ENCODE data around the gene PLXNA2. TPM values are rescaled to one million over a fixed set of nuclear protein-coding genes. Genes with fewer than 3 reads are reported as not detected.

PLXNA2 gene
- total and polyA plus RNA-seq, 2 of the 13 experiments (the other 11 are each of a cell fraction or from before 2014, with no cell fraction given), result 1.1 to 2.1 TPM

GRCh38 chr1:208107425-208108212 lies 136.6 kb downstream of the PLXNA2 start:
- Histone ChIP-seq H4K20me1 (ENCODE audit: insufficient read depth, low read length) (no peaks in the 10 kb centered on the region), H3K79me2 (ENCODE audit: insufficient read depth, low read length) (no peaks in the 10 kb centered on the region), H3K4me2 (ENCODE audit: low read depth, low read length) (no peak overlapping the region), H3K27me3 (ENCODE audit: control insufficient read depth in 1 of 2, insufficient read depth in 2 of 2, low read length in 2 of 2) (no peaks in the 10 kb centered on the region), H3K36me3 (replicated peaks in 1 of 2; ENCODE audit: control insufficient read depth in 1 of 2, insufficient read depth in 2 of 2, low read length in 2 of 2) (no peaks in the 10 kb centered on the region), H2AFZ (ENCODE audit: low read length) (no peak overlapping the region), H3K9ac (ENCODE audit: insufficient read depth, low read depth, low read length) (no peak overlapping the region), H3K4me3 (replicated peaks in 1 of 3; ENCODE audit: insufficient read depth in 1 of 3, low read depth in 2 of 3, low read length in 3 of 3) (no peak overlapping the region), H3K4me1 (ENCODE audit: insufficient read depth, low read length) (peaks cover 39% of the 10 kb centered on the region), H3K27ac (ENCODE audit: extremely low read length, insufficient read depth, low read length) (no peak overlapping the region), H3K9me3 (ENCODE audit: low read length) (no peaks in the 10 kb centered on the region)
- no TSS peak for BruUV-seq (replicated peaks)
- no peak for DNase-seq (ENCODE audit: low spot score)
- intact Hi-C loops (cut with micrococcal nuclease; ENCODE audit: unreplicated experiment), result no loop called here
- FAIRE-seq, result no peak
- no peak for ATAC-seq
- CTCF ChIA-PET (ENCODE audit: low intra/inter-chr PET ratio, low total read pairs), result no interaction called here
- TF ChIP-seq PRDM4 (CRISPR knock-in tag; IDR thresholded peaks at IDR 0.05; ENCODE audit: borderline replicate concordance), result no peak
- no peak for TF ChIP-seq ZFP82 (CRISPR knock-in tag; IDR thresholded peaks at IDR 0.05; ENCODE audit: borderline replicate concordance)
- in situ Hi-C loops (cut with HindIII; ENCODE audit: extremely low pct_ligation_motif_present, low pct_unique_long_range_greater_than_20kb), result no loop called here
- WGBS (ENCODE audit: low lambda C conversion rate), result 86% methylated on average over 8 of the region's 13 CpGs
- POLR2A ChIA-PET, result no interaction called here

DNA sequence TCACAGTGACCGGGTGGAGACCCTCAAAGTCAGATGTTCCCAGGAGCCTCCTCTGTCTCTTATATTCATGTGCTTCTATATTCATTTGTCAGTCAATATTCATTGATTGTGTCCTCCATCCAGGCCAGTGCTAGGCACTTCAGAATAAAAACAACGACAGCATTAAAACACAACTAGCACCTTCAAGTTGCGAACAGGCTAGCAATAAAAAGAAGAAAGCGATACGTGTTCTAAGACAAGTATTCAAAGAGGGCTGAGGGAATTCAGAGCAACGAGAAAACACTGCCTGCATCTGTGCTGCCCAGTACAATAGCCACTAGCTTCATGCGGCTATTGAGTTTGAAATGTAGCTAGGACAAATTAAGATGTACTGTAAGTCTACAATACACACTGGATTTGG lies 138.0 kb downstream of the PLXNA2 start:
- intact Hi-C loops (cut with micrococcal nuclease; ENCODE audit: unreplicated experiment), result no loop called here
- FAIRE-seq (no peak), DNase-seq (ENCODE audit: low spot score) (no peak), ATAC-seq (no peak)
- no peak overlapping the region for H3K9ac ChIP-seq (ENCODE audit: insufficient read depth, low read depth, low read length)
- H3K79me2 ChIP-seq (ENCODE audit: insufficient read depth, low read length), result no peaks in the 10 kb centered on the region
- H3K27me3 ChIP-seq (ENCODE audit: control insufficient read depth in 1 of 2, insufficient read depth in 2 of 2, low read length in 2 of 2), result no peaks in the 10 kb centered on the region
- CTCF ChIA-PET (ENCODE audit: low intra/inter-chr PET ratio, low total read pairs), result no interaction called here
- 87% methylated on average over 7 of the region's 7 CpGs for WGBS (ENCODE audit: low lambda C conversion rate)
- H3K36me3 ChIP-seq (replicated peaks in 1 of 2; ENCODE audit: control insufficient read depth in 1 of 2, insufficient read depth in 2 of 2, low read length in 2 of 2), result no peaks in the 10 kb centered on the region
- H4K20me1 ChIP-seq (ENCODE audit: insufficient read depth, low read length), result no peaks in the 10 kb centered on the region
- no TSS peak for BruUV-seq (replicated peaks)
- H3K4me2 ChIP-seq (ENCODE audit: low read depth, low read length), result no peak overlapping the region
- peaks cover 47% of the 10 kb centered on the region for H3K4me1 ChIP-seq (ENCODE audit: insufficient read depth, low read length)
- POLR2A ChIA-PET, result no interaction called here
- H3K27ac ChIP-seq (ENCODE audit: extremely low read length, insufficient read depth, low read length), result no peak overlapping the region
- no peaks in the 10 kb centered on the region for H3K9me3 ChIP-seq (ENCODE audit: low read length)
- H3K4me3 ChIP-seq (replicated peaks in 1 of 3; ENCODE audit: insufficient read depth in 1 of 3, low read depth in 2 of 3, low read length in 3 of 3), result no peak overlapping the region
- no peak overlapping the region for H2AFZ ChIP-seq (ENCODE audit: low read length)
- in situ Hi-C loops (cut with HindIII; ENCODE audit: extremely low pct_ligation_motif_present, low pct_unique_long_range_greater_than_20kb), result no loop called here
- no peak for TF ChIP-seq NR2F6 (IDR thresholded peaks at IDR 0.05)
- TF ChIP-seq NR2F6 (CRISPR knock-in tag; IDR thresholded peaks at IDR 0.05), result no peak
- TF ChIP-seq HDAC6 (IDR thresholded peaks at IDR 0.05; ENCODE audit: low read depth, low read length), result no peak
- no peak for TF ChIP-seq NAIF1 (CRISPR knock-in tag; IDR thresholded peaks at IDR 0.05; ENCODE audit: borderline replicate concordance)
- TF ChIP-seq KLF11 (CRISPR knock-in tag; IDR thresholded peaks at IDR 0.05), result no peak
- TF ChIP-seq EZH2 (conservative IDR thresholded peaks at IDR 0.05; ENCODE audit: low read depth, low read length), result no peak
- no peak for TF ChIP-seq HOXD1 (CRISPR knock-in tag; IDR thresholded peaks at IDR 0.05)
- TF ChIP-seq RFX5 (IDR thresholded peaks at IDR 0.05; ENCODE audit: low read depth, low read length), result no peak
- no peak for TF ChIP-seq POLR2AphosphoS2 (IDR thresholded peaks at IDR 0.05; ENCODE audit: low read depth, low read length)
- TF ChIP-seq, protein P1, sequence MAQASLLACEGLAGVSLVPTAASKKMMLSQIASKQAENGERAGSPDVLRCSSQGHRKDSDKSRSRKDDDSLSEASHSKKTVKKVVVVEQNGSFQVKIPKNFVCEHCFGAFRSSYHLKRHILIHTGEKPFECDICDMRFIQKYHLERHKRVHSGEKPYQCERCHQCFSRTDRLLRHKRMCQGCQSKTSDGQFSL (CRISPR knock-in tag; IDR thresholded peaks at IDR 0.05), result no peak
- TF ChIP-seq ZNF781 (CRISPR knock-in tag; IDR thresholded peaks at IDR 0.05; ENCODE audit: borderline replicate concordance, not compliant biosample characterization), result no peak
- TF ChIP-seq SUZ12 (IDR thresholded peaks at IDR 0.05; ENCODE audit: low read depth, low read length), result no peak
- no peak for TF ChIP-seq TAF1 (CRISPR knock-in tag; IDR thresholded peaks at IDR 0.05)
- no peak for TF ChIP-seq ZNF496 (CRISPR knock-in tag; IDR thresholded peaks at IDR 0.05; ENCODE audit: insufficient replicate concordance)

Data from HepG2 (cell line).